Panc1 (cell line): ENCODE measurements around the gene SOCS2. TPM values are rescaled to one million over a fixed set of nuclear protein-coding genes. Genes with fewer than 3 reads are reported as not detected.

Experiments used
- ATAC-seq: fragments of 200-7000 bp; cut with Tn5 transposase; 2 replicates; pipeline ENCODE4 v1.9.1; 2020; ENCODE audit warnings: mild to moderate bottlenecking, moderate library complexity
- BruUV-seq: library from RNA; stranded (reverse); fragments of 400-500 nt; replicated peaks from 2 replicates; lab custom pipeline; 2021; lab: Mats Ljungman, UMichigan
- CTCF ChIA-PET: fragments of 300-600 bp; sonication (Branson Sonifier 250); formaldehyde crosslinking; loops from one replicate; lab custom pipeline; 2022; ENCODE audit warnings: antibody characterized with exemption; lab: Charles Lee
- POLR2A ChIA-PET: fragments of 300-600 bp; sonication (Branson Sonifier 250); formaldehyde crosslinking; loops from one replicate; lab custom pipeline; 2022; ENCODE audit warnings: antibody characterized with exemption; lab: Charles Lee
- DNase-seq: peaks from one replicate; pipeline ENCODE4 v3.0.0-alpha.2; 2010; ENCODE audit warnings: low read depth, low spot score
- H3K27ac ChIP-seq: 2 replicates; pipeline ENCODE4 v1.5.1; 2011; ENCODE audit warnings: mild to moderate bottlenecking, low read length, inconsistent platforms
- H3K27me3 ChIP-seq: fragments of 200-500 bp; sonication (Bioruptor generic); 2 replicates; pipeline ENCODE4 v1.6.0; 2014; ENCODE audit warnings: low read length, inconsistent platforms; ENCODE audit not compliant: control insufficient read depth, insufficient read depth
- H3K36me3 ChIP-seq: fragments of 200-500 bp; sonication (Bioruptor generic); 2 replicates; pipeline ENCODE4 v1.5.1; 2014; ENCODE audit warnings: inconsistent platforms, mild to moderate bottlenecking, low read length, moderate library complexity; ENCODE audit not compliant: control insufficient read depth, insufficient read depth
- H3K4me1 ChIP-seq: 2 replicates; pipeline ENCODE4 v1.5.1; 2011; ENCODE audit warnings: inconsistent platforms, mild to moderate bottlenecking, low read length, moderate library complexity; ENCODE audit not compliant: control insufficient read depth, insufficient read depth
- H3K4me3 ChIP-seq, 2 experiments: 2 replicates each; pipeline ENCODE4 v1.5.1; 2011 to 2012; ENCODE audit warnings: low read depth in 2 of 2, low read length in 2 of 2, mild to moderate bottlenecking in 2 of 2, inconsistent platforms in 1 of 2, moderate library complexity in 1 of 2
- H3K9me3 ChIP-seq: fragments of 200-500 bp; sonication (Bioruptor generic); 2 replicates; pipeline ENCODE4 v1.5.1; 2014; ENCODE audit warnings: low read depth, mild to moderate bottlenecking, inconsistent platforms, low read length, moderate library complexity; ENCODE audit not compliant: control insufficient read depth, insufficient read depth
- CTCF ChIP-seq: fragments of 450-650 bp; IDR thresholded peaks from 2 replicates; pipeline ENCODE4 v1.5.1; 2017; ENCODE audit warnings: mild to moderate bottlenecking
- POLR2AphosphoS5 ChIP-seq: IDR thresholded peaks from 2 replicates; pipeline ENCODE4 v1.6.1; 2012; ENCODE audit warnings: mild to moderate bottlenecking, low read depth, low read length, moderate library complexity
- SIN3A ChIP-seq: IDR thresholded peaks from 2 replicates; pipeline ENCODE4 v1.6.1; 2012; ENCODE audit warnings: low read depth, mild to moderate bottlenecking, low read length, moderate library complexity, borderline replicate concordance; ENCODE audit not compliant: insufficient read depth
- TCF7L2 ChIP-seq: IDR thresholded peaks from 2 replicates; pipeline ENCODE4 v1.6.1; 2011; ENCODE audit warnings: mild to moderate bottlenecking, low read depth, low read length, inconsistent platforms
- in situ Hi-C: cut with HindIII; loops from 2 replicates; pipeline ENCODE4 v1.10.0; 2016; ENCODE audit warnings: low sequenced_read_pairs, low pct_unique_long_range_greater_than_20kb
- intact Hi-C: fragments of 100-400 bp; cut with micrococcal nuclease; formaldehyde crosslinking; loops from one replicate; pipeline ENCODE4 v1.10.0; 2022; ENCODE audit not compliant: unreplicated experiment
- total RNA-seq: library from RNA; stranded (reverse); gene quantifications from one replicate; pipeline ENCODE4 v1.2.1, GENCODE V29; 2021; ENCODE audit not compliant: unreplicated experiment
- TF ChIP-seq, protein P1 (sequence below), 2 experiments: IDR thresholded peaks; 2 replicates each; pipeline ENCODE4 v1.6.1; 2011 to 2012; ENCODE audit warnings: low read depth in 2 of 2, control low read depth in 1 of 2, low read length in 1 of 2, mild to moderate bottlenecking in 1 of 2, moderate library complexity in 1 of 2; ENCODE audit not compliant: insufficient read depth in 1 of 2

The SOCS2 gene
- total RNA-seq, 1 experiment from 2014 or later = 33.8 TPM

GRCh38 chr12:93547778-93548177 is 24.7 kb upstream of the SOCS2 start:
- Histone ChIP-seq H3K4me1 (no peaks in the 10 kb centered on the region; the same call in 1 of the 2 replicates), H3K27ac (no peak overlapping the region), H3K4me3 (no peak overlapping the region), H3K36me3 (no peaks in the 10 kb centered on the region), H3K9me3 (no peaks in the 10 kb centered on the region), H3K27me3 (no peaks in the 10 kb centered on the region)
- TF ChIP-seq POLR2AphosphoS5 = no peak
- TF ChIP-seq SIN3A = no peak
- TF ChIP-seq TCF7L2 = no peak
- TF ChIP-seq CTCF = no peak
- TF ChIP-seq, protein P1, sequence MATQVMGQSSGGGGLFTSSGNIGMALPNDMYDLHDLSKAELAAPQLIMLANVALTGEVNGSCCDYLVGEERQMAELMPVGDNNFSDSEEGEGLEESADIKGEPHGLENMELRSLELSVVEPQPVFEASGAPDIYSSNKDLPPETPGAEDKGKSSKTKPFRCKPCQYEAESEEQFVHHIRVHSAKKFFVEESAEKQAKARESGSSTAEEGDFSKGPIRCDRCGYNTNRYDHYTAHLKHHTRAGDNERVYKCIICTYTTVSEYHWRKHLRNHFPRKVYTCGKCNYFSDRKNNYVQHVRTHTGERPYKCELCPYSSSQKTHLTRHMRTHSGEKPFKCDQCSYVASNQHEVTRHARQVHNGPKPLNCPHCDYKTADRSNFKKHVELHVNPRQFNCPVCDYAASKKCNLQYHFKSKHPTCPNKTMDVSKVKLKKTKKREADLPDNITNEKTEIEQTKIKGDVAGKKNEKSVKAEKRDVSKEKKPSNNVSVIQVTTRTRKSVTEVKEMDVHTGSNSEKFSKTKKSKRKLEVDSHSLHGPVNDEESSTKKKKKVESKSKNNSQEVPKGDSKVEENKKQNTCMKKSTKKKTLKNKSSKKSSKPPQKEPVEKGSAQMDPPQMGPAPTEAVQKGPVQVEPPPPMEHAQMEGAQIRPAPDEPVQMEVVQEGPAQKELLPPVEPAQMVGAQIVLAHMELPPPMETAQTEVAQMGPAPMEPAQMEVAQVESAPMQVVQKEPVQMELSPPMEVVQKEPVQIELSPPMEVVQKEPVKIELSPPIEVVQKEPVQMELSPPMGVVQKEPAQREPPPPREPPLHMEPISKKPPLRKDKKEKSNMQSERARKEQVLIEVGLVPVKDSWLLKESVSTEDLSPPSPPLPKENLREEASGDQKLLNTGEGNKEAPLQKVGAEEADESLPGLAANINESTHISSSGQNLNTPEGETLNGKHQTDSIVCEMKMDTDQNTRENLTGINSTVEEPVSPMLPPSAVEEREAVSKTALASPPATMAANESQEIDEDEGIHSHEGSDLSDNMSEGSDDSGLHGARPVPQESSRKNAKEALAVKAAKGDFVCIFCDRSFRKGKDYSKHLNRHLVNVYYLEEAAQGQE (IDR thresholded peaks at IDR 0.05; ENCODE audit: insufficient read depth in 1 of 2, low read depth in 2 of 2, low read length in 1 of 2) = no peak
- CTCF ChIA-PET = interaction anchor here (0.7 kb wide), 1 partner anchor 80 kb away, joined by 3 read pairs; the partner anchor contains the start of gene MRPL42
- in situ Hi-C loops = no loop called here
- no TSS peak for BruUV-seq
- POLR2A ChIA-PET = interaction anchor here (0.7 kb wide), 1 partner anchor 129 kb away, joined by 3 read pairs; the partner anchor contains the start of gene CRADD
- DNase-seq (no peak), ATAC-seq (no peak)
- intact Hi-C loops = no loop called here

DNA sequence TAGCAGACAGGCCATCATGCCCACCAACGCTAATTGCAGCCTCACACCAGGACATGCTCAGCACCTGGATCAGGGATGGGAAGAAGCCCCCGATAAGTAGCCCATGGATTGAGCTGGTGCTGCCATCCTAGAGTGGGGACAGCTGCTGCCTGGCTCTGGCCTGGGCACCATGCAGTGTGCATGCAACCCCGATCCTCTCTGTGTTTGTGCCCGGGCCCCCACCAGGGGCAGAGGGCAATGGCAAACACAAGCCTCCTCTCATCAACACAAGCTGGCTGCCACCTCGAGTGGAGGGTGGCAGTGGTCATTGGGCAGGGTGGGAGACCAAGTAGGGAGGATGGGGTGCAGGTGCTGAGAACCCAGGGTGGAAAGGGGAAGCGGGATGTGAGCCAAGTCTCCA is 23.3 kb upstream of the SOCS2 start:
- H3K36me3 ChIP-seq = no peaks in the 10 kb centered on the region
- CTCF ChIA-PET = interaction anchor here (1.1 kb wide), 1 partner anchor 46 kb away, joined by 4 read pairs; no protein-coding TSS in a partner anchor
- no peak for ATAC-seq
- H3K4me3 ChIP-seq = no peak overlapping the region
- POLR2A ChIA-PET = interaction anchor here (0.6 kb wide), 1 partner anchor 24 kb away, joined by 3 read pairs; the partner anchor contains the start of gene SOCS2
- H3K4me1 ChIP-seq = no peaks in the 10 kb centered on the region; the same call in 1 of the 2 replicates
- BruUV-seq = no TSS peak
- no peak overlapping the region for H3K27ac ChIP-seq
- TF ChIP-seq POLR2AphosphoS5 (no peak), TCF7L2 (no peak), CTCF (no peak), SIN3A (no peak)
- TF ChIP-seq, protein P1 (IDR thresholded peaks at IDR 0.05; ENCODE audit: insufficient read depth in 1 of 2, low read depth in 2 of 2, low read length in 1 of 2) = no peak
- H3K27me3 ChIP-seq = no peaks in the 10 kb centered on the region
- intact Hi-C loops (no loop called here), in situ Hi-C loops (no loop called here)
- no peak for DNase-seq
- H3K9me3 ChIP-seq = no peaks in the 10 kb centered on the region
